ENCODE results near the gene UBE2C.
"Not testable (repeated sequence)": the region's sequence is repeated elsewhere in the genome, so short reads cannot be mapped to it uniquely, and the experiment has no call there.

The UBE2C gene

GRCh38 chr20:45797955-45798354 lies 14.5 kb upstream of the UBE2C start:
- not testable (repeated sequence) for DNase-seq (ENCODE audit: low read depth)

GRCh38 chr20:45798935-45799642 lies 13.4 kb upstream of the UBE2C start:
- no peak for DNase-seq (ENCODE audit: low read depth)

- DNase-seq (ENCODE audit: low read depth), result no peak
Observed at GRCh38 chr20:45801851-45802250, 10.6 kb upstream of the UBE2C start.

GRCh38 chr20:45810191-45810970 lies 2.1 kb upstream of the UBE2C start:
- DNase-seq (ENCODE audit: low read depth), result no peak

- DNase-seq (ENCODE audit: low read depth), result no peak
Observed at GRCh38 chr20:45813006-45813340, 529 bp downstream of the UBE2C start.

GRCh38 chr20:45813489-45813888 lies 1.0 kb downstream of the UBE2C start:
- no peak for DNase-seq (ENCODE audit: low read depth)

- DNase-seq (ENCODE audit: low read depth), result no peak
Observed at GRCh38 chr20:45814314-45814713, 1.9 kb downstream of the UBE2C start.

GRCh38 chr20:45816951-45817350 lies 4.5 kb downstream of the UBE2C start:
- DNase-seq (ENCODE audit: low read depth), result no peak

- DNase-seq (ENCODE audit: low read depth), result peak; percentile 65
Observed at GRCh38 chr20:45817376-45818194, 5.1 kb downstream of the UBE2C start.

GRCh38 chr20:45818239-45818638 lies 5.8 kb downstream of the UBE2C start:
- DNase-seq (ENCODE audit: low read depth), result no peak

- DNase-seq (ENCODE audit: low read depth), result no peak
Observed at GRCh38 chr20:45819466-45819865, 7.0 kb downstream of the UBE2C start.

GRCh38 chr20:45821947-45822346 lies 9.5 kb downstream of the UBE2C start:
- DNase-seq (ENCODE audit: low read depth), result no peak

- no peak for DNase-seq (ENCODE audit: low read depth)
Observed at GRCh38 chr20:45822857-45823256, 10.4 kb downstream of the UBE2C start.

- DNase-seq (ENCODE audit: low read depth), result no peak
Observed at GRCh38 chr20:45823949-45824835, 11.7 kb downstream of the UBE2C start.

GRCh38 chr20:45826381-45827019 lies 14.1 kb downstream of the UBE2C start:
- DNase-seq (ENCODE audit: low read depth), result no peak

GRCh38 chr20:45827030-45827652 lies 14.7 kb downstream of the UBE2C start, which contains the start of gene TNNC2:
Gene TNNC2, minus strand, starts transcription at chr20:45827312. Its CDS starts 64 bp downstream, at chr20:45827248.
- no peak for DNase-seq (ENCODE audit: low read depth)

GRCh38 chr20:45827712-45828111 lies 15.3 kb downstream of the UBE2C start:
- DNase-seq (ENCODE audit: low read depth), result no peak

- no peak for DNase-seq (ENCODE audit: low read depth)
Observed at GRCh38 chr20:45828589-45828988, 16.1 kb downstream of the UBE2C start.

- not testable (repeated sequence) for DNase-seq (ENCODE audit: low read depth)
Observed at GRCh38 chr20:45829673-45830106, 17.2 kb downstream of the UBE2C start.

GRCh38 chr20:45832619-45833018 lies 20.2 kb downstream of the UBE2C start:
- DNase-seq (ENCODE audit: low read depth), result no peak
